Subcutaneous abdominal adipose tissue (tissue), 5 donors: ENCODE data around the gene CYP20A1.
"Not testable (repeated sequence)": the region's sequence is repeated elsewhere in the genome, so short reads cannot be mapped to it uniquely, and the experiment has no call there.

Experiments
- H3K27ac ChIP-seq: one replicate; pipeline ENCODE4 v1.7.0; 2013; ENCODE audit warnings: low read depth, mild to moderate bottlenecking, inconsistent platforms, low read length, moderate library complexity
- H3K27me3 ChIP-seq, 5 donors: one replicate each; pipeline ENCODE4 v1.7.0; 2013; ENCODE audit warnings: low read length in 5 of 5, inconsistent platforms in 1 of 5; ENCODE audit not compliant: control insufficient read depth in 5 of 5, insufficient read depth in 4 of 5
- H3K36me3 ChIP-seq, 5 donors: one replicate each; pipeline ENCODE4 v1.7.0; 2013; ENCODE audit warnings: low read length in 5 of 5; ENCODE audit not compliant: control insufficient read depth in 5 of 5, insufficient read depth in 5 of 5
- H3K4me1 ChIP-seq, 5 donors: one replicate each; pipeline ENCODE4 v1.7.0; 2013; ENCODE audit warnings: low read length in 5 of 5, mild to moderate bottlenecking in 3 of 5, moderate library complexity in 1 of 5; ENCODE audit not compliant: control insufficient read depth in 5 of 5, insufficient read depth in 5 of 5
- H3K4me3 ChIP-seq, 5 donors: one replicate each; pipeline ENCODE4 v1.7.0; 2013; ENCODE audit warnings: low read length in 5 of 5, low read depth in 1 of 5
- H3K9ac ChIP-seq, 5 donors: one replicate each; pipeline ENCODE4 v1.7.0; 2013; ENCODE audit warnings: low read length in 5 of 5, mild to moderate bottlenecking in 4 of 5, moderate library complexity in 3 of 5
- H3K9me3 ChIP-seq, 5 donors: one replicate each; pipeline ENCODE4 v1.7.0; 2013; ENCODE audit warnings: low read length in 5 of 5; ENCODE audit not compliant: control insufficient read depth in 5 of 5
- donor health status: healthy.
- donor health status: healthy.
- donor health status: healthy.
- donor health status: healthy.
- donor health status: healthy.

Gene CYP20A1

GRCh38 chr2:203280428-203281064 lies 41.7 kb downstream of the CYP20A1 start:
- H3K4me1 ChIP-seq: no peaks in the 10 kb centered on the region
- H3K27me3 ChIP-seq: no peaks in the 10 kb centered on the region
- H3K9me3 ChIP-seq: no peaks in the 10 kb centered on the region
- no peak overlapping the region for H3K9ac ChIP-seq
- no peak overlapping the region for H3K27ac ChIP-seq
- peaks cover 35 to 76% (median 45%) of the 10 kb centered on the region in 5 donors for H3K36me3 ChIP-seq
- H3K4me3 ChIP-seq: no peak overlapping the region

GRCh38 chr2:203282101-203282500 lies 43.3 kb downstream of the CYP20A1 start:
- Histone ChIP-seq H3K4me3 (no peak overlapping the region), H3K9ac (no peak overlapping the region), H3K36me3 (peaks cover 36 to 82% (median 51%) of the 10 kb centered on the region in 5 donors), H3K27ac (no peak overlapping the region), H3K27me3 (no peaks in the 10 kb centered on the region), H3K4me1 (no peaks in the 10 kb centered on the region), H3K9me3 (no peaks in the 10 kb centered on the region)

- H3K4me3 ChIP-seq: no peak overlapping the region
- no peaks in the 10 kb centered on the region for H3K27me3 ChIP-seq
- H3K9me3 ChIP-seq: no peaks in the 10 kb centered on the region
- no peak overlapping the region for H3K27ac ChIP-seq
- H3K9ac ChIP-seq: no peak overlapping the region
- peaks cover 22 to 59% (median 29%) of the 10 kb centered on the region in 5 donors for H3K36me3 ChIP-seq
- H3K4me1 ChIP-seq: no peaks in the 10 kb centered on the region
Measured at GRCh38 chr2:203286532-203286931, 47.7 kb downstream of the CYP20A1 start.

- peaks cover 3 to 18% (median 3%) of the 10 kb centered on the region in 5 donors for H3K36me3 ChIP-seq
- H3K27ac ChIP-seq: no peak overlapping the region
- no peak overlapping the region for H3K9ac ChIP-seq
- no peak overlapping the region for H3K4me3 ChIP-seq
- no peaks in the 10 kb centered on the region for H3K27me3 ChIP-seq
- H3K4me1 ChIP-seq: no peaks in the 10 kb centered on the region
- no peaks in the 10 kb centered on the region for H3K9me3 ChIP-seq
Measured at GRCh38 chr2:203301667-203302066, 62.8 kb downstream of the CYP20A1 start.

GRCh38 chr2:203302586-203302985 lies 63.8 kb downstream of the CYP20A1 start:
- not testable (repeated sequence) for H3K4me3 ChIP-seq, H3K9me3 ChIP-seq, H3K4me1 ChIP-seq, H3K27me3 ChIP-seq, H3K9ac ChIP-seq, H3K27ac ChIP-seq
- H3K36me3 ChIP-seq: peaks cover 0 to 14% (median 4%) of the 10 kb centered on the region in 5 donors

DNA sequence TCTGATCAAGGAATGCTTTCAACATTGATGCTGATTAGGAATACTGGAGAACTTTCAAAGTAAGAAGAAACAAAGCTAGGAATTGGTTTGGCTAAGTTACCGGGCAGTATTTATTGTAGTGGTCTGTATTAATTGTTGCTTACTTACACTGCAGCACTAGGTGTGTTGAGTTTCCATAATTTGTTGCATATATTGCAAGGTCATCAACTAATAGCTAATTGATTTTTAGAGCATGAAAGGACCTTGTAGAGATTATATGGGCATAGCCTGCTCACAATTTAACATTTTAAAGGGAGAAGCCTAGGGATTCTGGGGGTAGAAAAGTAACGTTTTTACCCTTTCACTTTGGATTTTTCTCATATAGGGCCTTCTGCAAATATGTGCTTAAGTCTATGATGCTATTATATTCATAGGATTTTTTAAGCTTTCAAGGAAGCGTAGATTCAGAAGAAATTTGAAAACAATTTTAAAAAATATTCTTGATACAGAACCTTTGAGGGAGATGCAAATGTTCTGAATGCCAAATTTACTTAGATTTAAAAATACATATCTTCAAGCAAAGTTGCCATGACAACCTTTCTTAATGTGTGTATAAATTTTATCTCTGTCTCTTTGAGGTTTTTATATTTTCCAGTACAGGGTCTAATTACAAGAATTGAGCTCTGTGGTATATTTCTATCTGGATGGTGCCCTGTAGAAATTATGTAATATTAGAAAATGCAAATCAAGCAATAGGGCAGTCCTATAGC lies 72.0 kb downstream of the CYP20A1 start:
- H3K9me3 ChIP-seq: no peaks in the 10 kb centered on the region
- H3K4me3 ChIP-seq: no peak overlapping the region
- H3K36me3 ChIP-seq: peaks cover 0 to 3% (median 0%) of the 10 kb centered on the region in 5 donors
- H3K9ac ChIP-seq: no peak overlapping the region
- H3K27me3 ChIP-seq: no peaks in the 10 kb centered on the region
- no peaks in the 10 kb centered on the region for H3K4me1 ChIP-seq
- H3K27ac ChIP-seq: no peak overlapping the region

DNA sequence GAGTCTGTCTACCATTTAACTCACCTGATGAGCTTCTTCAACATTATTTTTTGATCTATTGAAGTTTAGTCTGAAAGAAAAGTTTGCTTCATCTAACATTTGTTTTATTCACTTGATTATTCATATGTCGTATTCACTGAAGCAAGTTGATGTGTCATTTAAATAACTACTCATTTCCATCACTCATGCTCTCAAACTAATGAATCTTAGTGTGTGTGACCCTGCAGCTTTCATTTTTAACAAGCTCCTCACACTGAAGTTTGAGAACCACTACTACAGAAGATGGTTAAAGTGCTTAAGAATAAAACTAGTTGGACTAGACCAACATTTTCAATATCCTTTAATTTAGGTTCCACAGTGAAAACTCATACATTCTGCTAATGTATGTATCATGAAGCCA lies 87.5 kb downstream of the CYP20A1 start:
- H3K9me3 ChIP-seq: no peaks in the 10 kb centered on the region
- H3K27ac ChIP-seq: no peak overlapping the region
- H3K4me1 ChIP-seq: peaks cover 0 to 20% (median 13%) of the 10 kb centered on the region in 5 donors
- H3K4me3 ChIP-seq: no peak overlapping the region
- H3K9ac ChIP-seq: no peak overlapping the region
- H3K27me3 ChIP-seq: no peaks in the 10 kb centered on the region
- H3K36me3 ChIP-seq: no peaks in the 10 kb centered on the region

DNA sequence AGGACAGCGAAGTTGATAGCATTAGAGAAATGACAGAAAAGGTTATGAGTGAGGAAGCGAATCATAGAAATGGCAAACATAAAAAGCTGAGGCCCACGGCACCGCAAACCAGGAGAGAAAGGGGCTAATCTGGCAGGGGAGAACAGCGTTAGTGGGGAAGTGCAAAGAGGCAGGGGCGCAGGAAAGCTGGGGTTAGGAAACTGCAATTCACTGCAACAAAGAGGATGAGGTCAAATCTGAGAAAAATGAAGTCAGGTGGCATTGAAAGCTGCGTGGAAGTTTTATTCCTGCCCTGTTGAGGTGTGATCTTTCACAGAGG lies 88.7 kb downstream of the CYP20A1 start:
- Histone ChIP-seq H3K27ac (peak overlapping the region; percentile 47), H3K4me3 (peak overlapping the region; percentile 87 to 97 (median 91)), H3K36me3 (no peaks in the 10 kb centered on the region), H3K9me3 (no peaks in the 10 kb centered on the region), H3K27me3 (no peaks in the 10 kb centered on the region), H3K9ac (peak overlapping the region in 4 of 5 donors; percentile 51 to 84 (median 74)), H3K4me1 (peaks cover 0 to 20% (median 13%) of the 10 kb centered on the region in 5 donors)

GRCh38 chr2:203327901-203328759 lies 89.3 kb downstream of the CYP20A1 start, which contains the start of gene ABI2:
ABI2 (plus strand) TSS chr2:203328394; CDS start chr2:203328515, 121 bp downstream.
- H3K36me3 ChIP-seq: no peaks in the 10 kb centered on the region
- H3K27ac ChIP-seq: peak within 1 kb of the TSS; percentile 78
- H3K27me3 ChIP-seq: no peaks in the 10 kb centered on the region
- peaks cover 0 to 20% (median 13%) of the 10 kb centered on the region in 5 donors for H3K4me1 ChIP-seq
- H3K4me3 ChIP-seq: peak within 1 kb of the TSS; percentile 87 to 97 (median 91)
- H3K9me3 ChIP-seq: no peaks in the 10 kb centered on the region
- H3K9ac ChIP-seq: peak within 1 kb of the TSS; percentile 35 to 84 (median 71)
